GM18520 (cell line): ENCODE results near the gene SRRM3.
A peak's percentile ranks its signal among the peaks of the same experiment; 100 is the strongest.
"Not testable (repeated sequence)": the region's sequence is repeated elsewhere in the genome, so short reads cannot be mapped to it uniquely, and the experiment has no call there.

ENCODE experiments used
- ATAC-seq: cut with Tn5 transposase; IDR thresholded peaks from one replicate; pipeline ENCODE4 v1.9.1; 2021; ENCODE audit not compliant: unreplicated experiment

Gene SRRM3

DNA sequence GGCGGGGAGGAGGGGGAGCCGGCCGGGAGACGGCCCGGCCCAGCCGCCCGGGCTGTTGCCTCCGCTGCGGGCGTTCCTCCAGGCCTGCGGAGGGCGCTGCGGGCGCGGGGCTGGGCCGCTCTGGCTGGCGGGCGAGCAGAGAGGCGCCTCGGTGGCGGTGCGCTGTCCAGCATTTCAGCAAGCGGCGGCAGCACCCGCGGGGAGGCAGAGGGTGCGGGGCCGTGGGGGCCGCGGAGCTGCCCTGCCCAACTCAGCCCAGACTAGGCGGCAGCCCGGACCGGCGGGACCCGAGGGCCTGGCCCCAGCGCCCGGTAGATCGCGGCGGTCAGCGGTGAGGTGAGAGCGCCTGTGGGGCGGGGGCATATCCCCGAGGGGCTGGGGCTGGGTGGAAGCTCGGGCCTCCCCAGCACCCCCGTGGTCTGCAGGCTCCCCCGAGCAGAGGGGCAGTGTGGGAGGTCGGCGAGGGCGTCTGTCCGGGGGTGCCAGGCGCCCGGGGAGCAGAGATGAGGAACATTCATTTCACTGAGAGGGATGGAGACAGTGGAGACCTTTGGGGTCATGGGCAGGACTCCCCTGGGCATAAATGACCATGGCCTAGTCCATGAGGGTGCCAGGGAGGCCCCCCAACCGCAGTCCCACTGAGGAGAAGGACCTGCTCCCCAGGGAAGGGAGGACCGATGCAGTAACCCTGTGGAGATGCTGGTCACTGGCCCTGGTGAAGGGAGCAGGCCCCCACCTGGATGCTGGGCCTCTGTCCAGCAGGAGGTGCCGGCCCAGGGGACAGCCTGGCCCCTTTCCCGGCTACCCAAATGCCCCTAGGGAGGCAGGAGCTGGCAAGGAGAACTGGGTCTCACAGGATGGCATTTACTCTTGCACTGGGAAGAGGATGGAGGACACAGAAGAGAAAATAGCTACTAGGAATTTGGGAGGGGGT, at the start of gene SRRM3:
TSS of gene SRRM3 (plus strand) at position 165 of the 934 bp plus-strand sequence. CDS start 33,171 bp downstream, outside the sequence.
- ATAC-seq, result no peak

DNA sequence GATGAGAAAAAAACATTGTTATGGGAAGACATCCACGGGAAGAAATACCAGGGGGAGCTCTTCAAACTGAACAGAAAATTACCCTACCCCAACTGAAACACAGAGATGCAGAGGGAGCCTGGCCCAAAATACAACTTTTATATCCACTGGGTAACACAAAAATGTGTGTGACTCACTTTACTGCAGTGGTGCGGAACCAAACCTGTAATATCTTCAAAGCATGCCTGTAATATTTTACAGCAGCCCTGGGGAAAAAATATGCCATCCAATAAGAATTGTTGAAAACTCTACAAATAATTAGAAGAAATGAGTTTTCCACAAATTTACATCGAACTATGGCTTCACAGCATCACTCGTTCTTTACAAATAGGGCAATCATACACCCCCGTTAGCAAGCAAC, 49.8 kb upstream of the SRRM3 start:
- no peak for ATAC-seq

GRCh38 chr7:76153571-76154230, 48.0 kb upstream of the SRRM3 start:
- ATAC-seq, result not testable (repeated sequence)

GRCh38 chr7:76155938-76156337, 45.8 kb upstream of the SRRM3 start:
- no peak for ATAC-seq

DNA sequence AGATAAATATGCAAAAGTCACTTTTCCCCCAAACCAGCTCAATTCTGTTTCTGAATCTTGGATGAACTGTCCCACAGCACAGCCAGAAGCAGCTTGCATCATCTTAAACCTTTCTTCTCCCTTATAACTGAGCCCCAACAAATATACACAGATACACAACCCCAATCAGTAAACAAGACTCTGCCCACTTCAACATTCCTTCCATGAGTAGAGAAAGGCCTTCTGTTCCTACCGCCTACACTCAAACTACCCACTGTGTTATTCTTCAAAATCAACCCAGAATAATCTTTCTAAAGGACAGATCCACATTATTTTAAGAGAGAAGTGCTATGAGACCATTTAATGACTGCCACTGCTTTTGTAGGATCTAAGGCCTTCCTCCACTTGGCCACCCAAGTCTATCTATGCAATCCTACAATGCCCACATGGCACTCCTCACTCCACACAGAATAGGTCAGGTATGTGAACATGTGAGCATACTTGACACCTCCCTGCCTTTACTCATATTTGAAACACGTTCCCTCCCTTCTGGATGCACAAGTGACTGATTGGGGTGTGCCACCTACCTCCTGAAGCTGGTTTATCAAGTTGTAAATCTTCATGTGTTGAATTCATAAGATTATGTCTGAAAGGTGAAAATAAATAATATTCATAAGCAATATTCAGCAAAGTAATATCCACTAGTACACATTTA, 44.6 kb upstream of the SRRM3 start:
- ATAC-seq, result not testable (repeated sequence)

DNA sequence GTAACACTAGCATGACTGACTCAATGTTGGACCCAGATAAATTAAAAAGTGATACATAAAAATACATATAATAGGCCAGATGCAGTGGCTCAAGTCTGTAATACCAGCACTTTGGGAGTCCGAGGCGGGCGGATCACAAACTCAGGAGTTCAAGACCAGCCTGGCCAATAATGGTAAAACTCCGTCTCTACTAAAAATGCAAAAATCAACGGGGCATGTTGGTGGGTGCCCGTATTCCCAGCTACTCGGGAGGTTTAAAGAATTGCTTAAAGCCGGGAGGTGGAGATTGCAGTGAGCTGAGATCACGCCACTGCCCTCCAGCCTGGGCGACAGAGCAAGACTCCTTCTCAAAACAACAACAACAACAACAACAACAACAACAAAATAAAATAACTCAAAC, 43.3 kb upstream of the SRRM3 start:
- not testable (repeated sequence) for ATAC-seq

- not testable (repeated sequence) for ATAC-seq
Observed at GRCh38 chr7:76162416-76163170, 39.1 kb upstream of the SRRM3 start.

DNA sequence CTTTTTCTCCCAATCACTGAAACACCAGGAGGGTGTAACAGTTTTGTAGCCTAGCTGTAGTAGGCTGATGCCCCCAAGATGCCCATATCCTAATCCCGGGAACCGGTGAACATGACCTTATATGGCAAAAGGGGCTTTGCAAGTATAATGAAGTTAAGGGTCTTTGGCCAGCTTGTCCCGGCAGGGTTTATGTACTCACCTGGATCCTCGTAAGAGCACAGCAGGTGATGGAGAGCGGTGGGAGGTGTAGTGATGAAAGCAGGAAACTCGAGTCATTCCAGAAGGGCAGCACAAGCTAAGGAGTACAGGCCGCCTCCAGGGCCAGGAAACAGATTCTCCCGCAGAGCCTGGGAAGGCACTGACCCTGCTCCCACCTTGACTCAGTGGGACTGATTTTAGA, 37.9 kb upstream of the SRRM3 start:
- ATAC-seq, result not testable (repeated sequence)

DNA sequence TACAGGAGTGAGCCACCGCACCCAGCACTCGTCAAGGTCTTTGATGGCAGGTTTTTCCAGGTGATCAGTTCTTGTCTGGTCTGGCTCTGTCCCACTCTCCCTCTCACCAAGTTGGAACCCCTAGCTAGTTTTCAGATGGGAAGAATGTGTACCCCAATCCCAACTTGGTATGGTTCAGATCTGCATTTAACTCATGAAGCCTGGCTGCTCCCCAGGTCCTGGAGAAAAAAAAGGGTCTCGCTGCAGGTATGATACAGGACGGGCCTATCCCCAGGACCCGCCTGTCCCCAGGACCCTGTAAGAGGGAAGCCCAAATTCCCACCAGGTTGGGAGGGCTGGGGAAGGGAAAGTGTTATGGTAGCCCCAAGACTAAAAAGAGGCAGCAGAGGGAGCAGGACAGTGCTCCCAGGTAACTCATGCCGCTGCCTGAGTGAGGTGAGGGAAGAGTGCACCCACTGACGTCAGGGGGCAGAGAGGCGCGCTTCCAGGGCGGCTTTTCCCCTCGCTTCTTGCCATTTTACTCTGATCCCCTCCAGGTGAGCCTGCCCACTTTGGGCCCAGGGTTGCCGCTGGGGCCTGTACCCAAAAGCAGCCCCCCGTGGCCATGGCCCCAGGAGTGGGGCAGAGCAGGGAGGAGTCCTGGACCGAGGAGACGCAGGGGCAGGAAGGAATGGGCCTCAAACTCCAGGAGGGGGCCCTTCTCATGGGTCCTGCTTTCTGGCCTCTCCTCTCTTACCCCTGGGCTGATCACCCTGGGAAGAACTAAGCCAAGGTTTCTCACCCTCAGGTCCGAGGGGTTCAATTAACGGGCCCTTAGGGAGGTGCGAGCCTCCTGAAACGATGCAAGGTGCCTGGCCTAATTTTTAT, 36.4 kb upstream of the SRRM3 start:
- no peak for ATAC-seq

GRCh38 chr7:76165973-76166403, 35.7 kb upstream of the SRRM3 start:
- no peak for ATAC-seq

GRCh38 chr7:76166404-76167255, 35.1 kb upstream of the SRRM3 start:
- peak; percentile 75 for ATAC-seq

- no peak for ATAC-seq
Observed at GRCh38 chr7:76173566-76174205, 28.0 kb upstream of the SRRM3 start.

GRCh38 chr7:76176951-76177350, 24.7 kb upstream of the SRRM3 start:
- not testable (repeated sequence) for ATAC-seq

- no peak for ATAC-seq
Observed at GRCh38 chr7:76179686-76180085, 22.0 kb upstream of the SRRM3 start.

DNA sequence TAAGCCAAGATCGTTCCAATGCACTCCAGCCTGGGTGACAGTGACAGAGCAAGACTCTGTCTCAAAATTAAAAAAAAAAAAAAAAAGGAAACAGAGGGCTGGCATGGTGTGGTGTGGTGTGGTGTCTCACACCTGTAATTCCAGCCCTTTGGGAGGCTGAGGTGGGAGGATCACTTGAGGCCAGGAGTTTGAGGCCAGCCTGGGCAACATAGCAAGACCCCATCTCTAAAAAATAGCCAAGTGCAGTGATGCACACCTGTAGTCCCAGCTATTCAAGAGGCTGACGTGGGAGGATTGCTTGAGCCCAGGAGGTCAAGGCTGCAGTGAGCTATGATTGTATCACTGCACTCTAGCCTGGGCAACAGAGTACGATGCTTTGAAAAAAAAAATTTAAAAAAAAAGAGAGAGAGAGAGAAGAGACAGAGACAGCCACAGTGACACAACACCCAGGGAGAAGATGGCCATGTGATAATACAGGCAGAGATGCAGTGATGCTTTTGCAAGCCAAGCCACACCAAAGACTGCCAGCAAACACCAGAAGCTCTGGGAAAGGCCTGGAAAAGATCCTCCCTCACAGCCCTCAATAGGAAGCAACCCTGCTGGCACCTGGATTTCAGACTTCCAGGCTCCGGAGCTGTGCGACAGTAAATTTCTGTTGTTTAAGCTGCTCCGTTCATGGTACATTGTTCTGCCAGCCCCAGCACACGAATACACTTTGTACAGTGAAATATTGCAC, 19.3 kb upstream of the SRRM3 start:
- no peak for ATAC-seq

- ATAC-seq, result no peak
Observed at GRCh38 chr7:76185187-76185896, 16.4 kb upstream of the SRRM3 start.

- ATAC-seq, result no peak
Observed at GRCh38 chr7:76187272-76187671, 14.4 kb upstream of the SRRM3 start.
